ENCODE results near the gene PACRG.

- TF ChIP-seq, protein P1, sequence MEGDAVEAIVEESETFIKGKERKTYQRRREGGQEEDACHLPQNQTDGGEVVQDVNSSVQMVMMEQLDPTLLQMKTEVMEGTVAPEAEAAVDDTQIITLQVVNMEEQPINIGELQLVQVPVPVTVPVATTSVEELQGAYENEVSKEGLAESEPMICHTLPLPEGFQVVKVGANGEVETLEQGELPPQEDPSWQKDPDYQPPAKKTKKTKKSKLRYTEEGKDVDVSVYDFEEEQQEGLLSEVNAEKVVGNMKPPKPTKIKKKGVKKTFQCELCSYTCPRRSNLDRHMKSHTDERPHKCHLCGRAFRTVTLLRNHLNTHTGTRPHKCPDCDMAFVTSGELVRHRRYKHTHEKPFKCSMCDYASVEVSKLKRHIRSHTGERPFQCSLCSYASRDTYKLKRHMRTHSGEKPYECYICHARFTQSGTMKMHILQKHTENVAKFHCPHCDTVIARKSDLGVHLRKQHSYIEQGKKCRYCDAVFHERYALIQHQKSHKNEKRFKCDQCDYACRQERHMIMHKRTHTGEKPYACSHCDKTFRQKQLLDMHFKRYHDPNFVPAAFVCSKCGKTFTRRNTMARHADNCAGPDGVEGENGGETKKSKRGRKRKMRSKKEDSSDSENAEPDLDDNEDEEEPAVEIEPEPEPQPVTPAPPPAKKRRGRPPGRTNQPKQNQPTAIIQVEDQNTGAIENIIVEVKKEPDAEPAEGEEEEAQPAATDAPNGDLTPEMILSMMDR (optimal IDR thresholded peaks at IDR 0.05 in 1 of 3, IDR thresholded peaks at IDR 0.05 in 1 of 3, conservative IDR thresholded peaks at IDR 0.05 in 1 of 3; ENCODE audit: extremely low read depth in 1 of 3, insufficient read depth in 2 of 3, low read length in 3 of 3) = no peak
- no peak for TF ChIP-seq EZH2 (IDR thresholded peaks at IDR 0.05; ENCODE audit: low read length)
Measured at GRCh38 chr6:162852192-162852591, 124.4 kb downstream of the PACRG start.
